Raji (cell line): Measurements from ENCODE around the gene FBH1.

Source experiments
- POLR2A ChIP-seq: IDR thresholded peaks from 2 replicates; pipeline ENCODE4 v1.6.1; 2011; ENCODE audit warnings: low read depth, low read length, control low read depth; ENCODE audit not compliant: insufficient read depth

FBH1 gene

GRCh38 chr10:5958675-5959074, 68.6 kb downstream of the FBH1 start:
- TF ChIP-seq POLR2A: no peak

- TF ChIP-seq POLR2A: no peak
Measured at GRCh38 chr10:5959142-5959541, 69.1 kb downstream of the FBH1 start.

- no peak for TF ChIP-seq POLR2A
Measured at GRCh38 chr10:5959581-5960069, 69.6 kb downstream of the FBH1 start.

GRCh38 chr10:5960070-5960972, 70.3 kb downstream of the FBH1 start:
- TF ChIP-seq POLR2A: no peak

- TF ChIP-seq POLR2A: no peak
Measured at GRCh38 chr10:5961405-5962100, 71.5 kb downstream of the FBH1 start.

- TF ChIP-seq POLR2A: no peak
Measured at GRCh38 chr10:5963071-5963470, 73.0 kb downstream of the FBH1 start.

- no peak for TF ChIP-seq POLR2A
Measured at GRCh38 chr10:5963591-5963990, 73.5 kb downstream of the FBH1 start.

- no peak for TF ChIP-seq POLR2A
Measured at GRCh38 chr10:5964736-5965135, 74.7 kb downstream of the FBH1 start.

GRCh38 chr10:5965266-5965665, 75.2 kb downstream of the FBH1 start:
- no peak for TF ChIP-seq POLR2A

- TF ChIP-seq POLR2A: no peak
Measured at GRCh38 chr10:5968037-5968680, 78.1 kb downstream of the FBH1 start.

- no peak for TF ChIP-seq POLR2A
Measured at GRCh38 chr10:5968681-5969453, 78.8 kb downstream of the FBH1 start.

GRCh38 chr10:5970066-5970465, 80.0 kb downstream of the FBH1 start:
- no peak for TF ChIP-seq POLR2A

- no peak for TF ChIP-seq POLR2A
Measured at GRCh38 chr10:5970527-5970926, 80.5 kb downstream of the FBH1 start.

- no peak for TF ChIP-seq POLR2A
Measured at GRCh38 chr10:5971315-5971832, 81.3 kb downstream of the FBH1 start.

- TF ChIP-seq POLR2A: no peak
Measured at GRCh38 chr10:5971886-5972285, 81.8 kb downstream of the FBH1 start.

GRCh38 chr10:5973069-5973468, 83.0 kb downstream of the FBH1 start:
- TF ChIP-seq POLR2A: no peak
